ENCODE data around the gene P2RX1.

The P2RX1 gene

GRCh38 chr17:3889325-3890012 lies 26.8 kb downstream of the P2RX1 start:
- no peak for DNase-seq (ENCODE audit: low read depth in 2 of 2)

GRCh38 chr17:3888343-3889171 lies 27.7 kb downstream of the P2RX1 start:
- no peak for DNase-seq (ENCODE audit: low read depth in 2 of 2)

GRCh38 chr17:3887804-3888203 lies 28.5 kb downstream of the P2RX1 start:
- DNase-seq (ENCODE audit: low read depth in 2 of 2) = no peak

- no peak for DNase-seq (ENCODE audit: low read depth in 2 of 2)
Observed at GRCh38 chr17:3887394-3887793, 28.9 kb downstream of the P2RX1 start.

- DNase-seq (ENCODE audit: low read depth in 2 of 2) = no peak
Observed at GRCh38 chr17:3886776-3887175, 29.5 kb downstream of the P2RX1 start.

- DNase-seq (ENCODE audit: low read depth in 2 of 2) = no peak
Observed at GRCh38 chr17:3885970-3886369, 30.3 kb downstream of the P2RX1 start.

GRCh38 chr17:3885271-3885670 lies 31.0 kb downstream of the P2RX1 start:
- DNase-seq (ENCODE audit: low read depth in 2 of 2) = no peak

GRCh38 chr17:3884188-3884587 lies 32.1 kb downstream of the P2RX1 start:
- no peak for DNase-seq (ENCODE audit: low read depth in 2 of 2)

GRCh38 chr17:3882276-3882675 lies 34.0 kb downstream of the P2RX1 start:
- no peak for DNase-seq (ENCODE audit: low read depth in 2 of 2)

- DNase-seq (ENCODE audit: low read depth in 2 of 2) = no peak
Observed at GRCh38 chr17:3880983-3881382, 35.3 kb downstream of the P2RX1 start.

GRCh38 chr17:3879591-3880417 lies 36.5 kb downstream of the P2RX1 start:
- no peak for DNase-seq (ENCODE audit: low read depth in 2 of 2)

GRCh38 chr17:3879186-3879585 lies 37.1 kb downstream of the P2RX1 start:
- no peak for DNase-seq (ENCODE audit: low read depth in 2 of 2)

- no peak for DNase-seq (ENCODE audit: low read depth in 2 of 2)
Observed at GRCh38 chr17:3877220-3877619, 39.0 kb downstream of the P2RX1 start.

GRCh38 chr17:3875317-3875716 lies 40.9 kb downstream of the P2RX1 start:
- no peak for DNase-seq (ENCODE audit: low read depth in 2 of 2)

GRCh38 chr17:3873862-3874261 lies 42.4 kb downstream of the P2RX1 start:
- no peak for DNase-seq (ENCODE audit: low read depth in 2 of 2)

GRCh38 chr17:3870871-3871306 lies 45.4 kb downstream of the P2RX1 start:
- DNase-seq (ENCODE audit: low read depth in 2 of 2) = no peak

- DNase-seq (ENCODE audit: low read depth in 2 of 2) = no peak
Observed at GRCh38 chr17:3867606-3868005, 48.7 kb downstream of the P2RX1 start.

- no peak for DNase-seq (ENCODE audit: low read depth in 2 of 2)
Observed at GRCh38 chr17:3867106-3867505, 49.2 kb downstream of the P2RX1 start.

GRCh38 chr17:3866276-3866675 lies 50.0 kb downstream of the P2RX1 start:
- DNase-seq (ENCODE audit: low read depth in 2 of 2) = no peak

- DNase-seq (ENCODE audit: low read depth in 2 of 2) = no peak
Observed at GRCh38 chr17:3865176-3865575, 51.1 kb downstream of the P2RX1 start.

- no peak for DNase-seq (ENCODE audit: low read depth in 2 of 2)
Observed at GRCh38 chr17:3864534-3864933, 51.7 kb downstream of the P2RX1 start.
